Hematopoietic multipotent progenitor cell treated with erythropoietin and hydrocortisone succinate and interleukin-3 and kit ligand, for 17 days (in vitro differentiated cells): ENCODE results near the gene PNKD.
A peak's percentile ranks its signal among the peaks of the same experiment; 100 is the strongest.

Source experiments
- DNase-seq: peaks from one replicate; pipeline ENCODE4 v3.0.0-alpha.2; 2015; ENCODE audit warnings: low spot score

The PNKD gene

DNA sequence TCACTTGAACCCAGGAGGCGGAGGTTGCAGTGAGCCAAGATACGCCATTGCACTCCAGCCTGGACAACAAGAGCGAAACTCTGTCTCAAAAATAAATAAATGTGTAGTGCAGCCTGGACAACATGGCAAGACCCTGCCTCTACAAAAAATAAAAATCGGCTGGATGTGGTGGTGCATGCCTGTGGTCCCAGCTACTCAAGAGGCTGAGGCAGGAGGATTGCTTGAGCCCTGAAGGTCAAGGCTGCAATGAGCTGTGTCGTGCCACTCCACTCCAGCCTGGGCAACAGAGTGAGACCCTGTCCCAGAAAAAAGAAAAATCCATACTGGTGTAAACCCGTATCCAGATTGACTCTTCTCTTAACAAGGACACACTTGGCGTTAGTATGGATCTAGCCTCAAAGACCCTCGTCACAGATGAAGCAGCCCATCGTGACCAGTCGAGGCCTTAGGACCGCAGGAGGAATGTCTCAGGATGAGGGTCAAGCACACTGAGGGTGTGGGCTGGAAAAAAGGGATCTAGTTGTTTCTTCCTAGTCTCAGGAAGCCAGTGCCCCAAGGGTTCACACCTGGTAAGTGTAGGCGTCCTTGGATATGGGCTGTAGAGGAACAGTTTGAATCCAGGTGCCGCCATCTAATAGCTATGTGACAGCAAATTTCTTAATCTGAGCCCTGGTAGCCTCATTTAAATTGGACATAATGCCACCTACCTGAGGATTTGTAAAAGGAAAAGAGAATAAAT, 13.5 kb upstream of the PNKD start:
- DNase-seq: no peak

- peak; percentile 62 for DNase-seq
Measured at GRCh38 chr2:218257390-218257981, 12.8 kb upstream of the PNKD start.

DNA sequence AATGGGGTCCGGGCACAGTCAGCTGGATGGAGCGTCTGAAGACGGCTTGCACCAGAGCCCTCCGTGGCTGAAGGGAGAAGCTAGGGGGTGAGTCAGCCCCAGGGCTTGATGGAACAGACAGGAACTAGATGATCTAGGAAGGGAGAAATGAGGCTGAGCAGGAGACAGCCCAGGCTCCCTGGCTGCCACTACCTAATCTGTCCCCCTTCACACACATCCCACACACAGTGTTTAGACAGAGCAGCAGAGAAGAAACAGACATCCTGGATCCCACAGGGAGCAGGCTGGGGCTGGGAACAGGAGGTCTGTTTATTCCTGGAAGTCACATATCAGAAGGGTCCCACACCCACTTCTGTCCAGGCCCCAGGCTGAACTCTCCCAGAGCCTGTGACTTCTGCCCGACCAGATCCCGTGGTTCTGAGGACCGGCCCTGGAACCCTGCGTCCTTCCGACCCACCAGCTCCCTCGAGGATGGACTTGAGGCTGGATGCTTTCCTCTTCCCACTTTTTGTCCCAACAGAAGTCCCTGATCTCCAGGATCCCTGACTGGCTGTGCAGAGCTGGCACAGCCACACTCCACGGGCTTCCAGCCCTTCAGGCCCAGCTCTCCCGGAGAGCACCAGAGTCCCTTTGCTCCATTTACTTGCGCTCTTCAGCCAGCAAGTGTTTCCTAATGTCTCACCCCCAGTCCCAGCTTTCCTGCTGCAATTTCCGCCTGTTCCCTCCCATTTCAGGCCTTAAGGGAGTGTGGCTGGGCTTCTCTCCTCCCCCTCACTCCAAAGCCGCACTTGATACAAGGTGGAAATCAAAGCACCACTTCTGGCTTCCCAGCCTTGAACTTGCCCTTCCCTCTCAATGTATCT, 11.0 kb upstream of the PNKD start:
- no peak for DNase-seq

DNA sequence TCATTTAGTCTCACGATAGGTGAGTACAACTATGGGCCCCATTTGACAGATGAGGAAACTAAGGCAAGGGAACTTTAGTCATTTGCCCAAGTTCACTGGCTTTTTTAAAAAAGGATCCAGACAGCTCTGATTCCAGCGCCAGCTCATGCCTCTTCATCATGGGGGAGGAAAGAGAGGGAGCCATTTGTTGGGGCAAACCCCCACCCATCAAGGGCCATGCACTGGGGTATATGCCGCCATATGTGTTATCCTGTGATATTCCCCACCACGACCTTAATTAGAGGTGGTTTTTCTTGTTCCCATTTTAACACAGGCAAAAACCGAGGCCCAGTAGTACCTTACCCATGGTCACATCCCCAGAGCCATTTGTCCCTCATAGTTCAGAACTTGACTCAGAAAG, 10.2 kb upstream of the PNKD start:
- DNase-seq: no peak

DNA sequence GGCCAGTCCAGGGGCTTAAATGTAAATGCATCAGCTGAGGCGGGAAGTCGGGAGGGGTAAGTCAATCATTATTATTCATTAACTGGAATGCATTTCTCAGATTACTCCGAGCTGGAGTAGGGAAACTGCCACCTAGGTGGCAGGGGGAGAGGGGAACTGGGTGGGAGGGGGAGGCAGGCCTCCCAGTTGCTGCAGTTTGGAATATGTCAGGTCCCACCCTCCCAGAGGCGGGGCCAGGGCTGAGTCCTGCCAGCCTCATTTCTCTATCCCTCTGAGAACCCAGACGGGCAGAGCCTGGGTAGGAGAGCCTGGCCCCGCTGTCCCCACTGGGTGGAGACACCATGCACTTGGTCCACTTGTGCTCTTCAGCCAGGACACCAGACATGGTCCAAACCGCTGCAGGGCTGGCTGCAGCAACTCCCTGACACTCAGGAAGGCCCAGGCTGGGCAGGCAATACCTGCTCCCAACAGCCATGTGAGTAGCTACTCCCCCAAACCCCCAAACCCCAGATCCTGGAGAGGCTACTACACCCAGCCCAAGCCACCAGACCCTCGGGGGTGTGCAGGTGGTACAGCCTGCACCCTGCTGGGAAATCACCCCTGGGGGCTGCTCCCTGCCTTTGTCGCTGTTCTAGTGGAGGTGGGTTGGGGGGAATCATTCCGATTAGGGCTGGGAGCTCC, 9.4 kb upstream of the PNKD start, which contains the start of gene GPBAR1:
Gene GPBAR1, plus strand, starts transcription at position 274 of the 681 bp plus-strand sequence. CDS start 1,710 bp downstream, outside the sequence.
- DNase-seq: no peak

GRCh38 chr2:218261423-218262236, 8.7 kb upstream of the PNKD start:
- no peak for DNase-seq

DNA sequence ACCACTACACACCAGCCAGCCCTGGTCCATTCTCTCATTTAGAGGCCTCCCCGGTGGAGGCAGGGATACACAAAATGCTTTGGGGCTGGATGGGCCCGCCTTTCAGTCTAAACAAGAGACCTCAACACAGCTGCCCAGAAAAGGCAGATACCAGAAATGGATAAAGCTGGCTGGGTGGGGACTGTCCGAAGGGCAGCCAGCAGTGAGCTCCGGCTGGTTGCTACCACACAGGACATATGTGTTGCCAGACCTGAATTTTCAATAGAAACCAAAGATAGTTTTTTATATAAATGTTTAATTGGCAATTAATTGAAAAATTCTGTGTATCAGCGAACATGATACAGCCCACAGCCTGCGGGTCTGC, 8.1 kb upstream of the PNKD start:
- DNase-seq: no peak

GRCh38 chr2:218262631-218263586, 7.4 kb upstream of the PNKD start:
- no peak for DNase-seq

- DNase-seq: no peak
Measured at GRCh38 chr2:218263817-218264641, 6.3 kb upstream of the PNKD start.

GRCh38 chr2:218264773-218265561, 5.4 kb upstream of the PNKD start:
- no peak for DNase-seq

DNA sequence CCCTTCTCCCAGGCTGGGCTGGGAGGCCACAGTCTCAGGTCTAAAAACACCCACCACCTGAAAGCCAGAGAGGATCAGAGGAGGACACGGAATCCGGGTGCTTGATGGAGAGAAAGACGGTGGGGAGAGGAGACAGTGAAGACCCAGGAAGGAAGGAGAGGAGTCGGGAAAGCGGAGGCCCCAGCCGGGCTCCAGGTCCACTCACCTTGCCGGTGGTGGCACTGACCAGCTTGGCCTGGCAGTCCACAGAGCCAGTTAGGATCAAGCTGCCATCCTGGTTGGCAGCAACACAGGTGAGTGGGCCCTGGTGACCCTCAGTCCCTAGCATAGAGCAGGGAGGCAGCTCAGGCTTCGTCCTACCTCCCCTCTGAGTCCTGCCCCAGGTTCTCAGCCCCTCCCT, 4.7 kb upstream of the PNKD start:
- DNase-seq: no peak

- DNase-seq: no peak
Measured at GRCh38 chr2:218266316-218266979, 3.9 kb upstream of the PNKD start.

- DNase-seq: no peak
Measured at GRCh38 chr2:218267259-218267658, 3.1 kb upstream of the PNKD start.

DNA sequence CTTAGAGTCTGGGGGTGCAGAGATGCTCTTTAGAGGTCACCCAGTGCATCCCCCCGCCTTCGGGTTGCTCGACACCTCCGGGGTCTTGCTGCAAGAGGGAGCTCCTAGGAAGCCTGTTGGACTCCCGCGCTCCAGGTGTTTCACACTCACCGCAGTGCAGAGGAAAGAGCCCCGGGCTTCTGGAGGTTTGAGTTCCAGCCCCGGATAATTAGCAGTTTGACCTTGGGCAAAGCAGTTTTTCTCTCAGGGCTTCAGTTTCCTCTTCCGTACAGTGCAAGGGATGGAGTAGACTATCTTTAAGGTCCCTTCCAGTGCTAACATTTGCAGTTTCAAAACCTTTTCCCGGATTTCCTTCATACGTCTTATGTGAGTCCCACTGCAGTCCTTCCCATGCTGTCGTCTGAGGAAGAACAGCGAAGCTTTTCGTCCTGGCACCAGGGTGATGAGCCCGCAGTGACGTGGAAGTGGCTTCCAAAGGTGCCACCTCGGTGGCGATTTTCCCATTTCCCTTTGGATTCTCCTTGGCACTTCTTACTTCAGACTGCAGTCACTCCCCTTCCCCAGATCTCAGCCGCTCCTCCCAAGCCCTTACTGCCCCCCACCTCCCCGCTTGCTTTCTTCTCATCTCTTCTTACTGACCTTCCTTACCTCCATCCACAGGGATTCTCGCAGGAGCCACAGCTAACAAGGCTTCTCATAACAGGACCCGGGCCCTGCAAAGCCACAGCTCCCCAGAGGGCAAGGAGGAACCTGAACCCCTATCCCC, 585 bp downstream of the PNKD start:
- peak; percentile 51 for DNase-seq

- peak; percentile 40 for DNase-seq
Measured at GRCh38 chr2:218271487-218271797, 1.1 kb downstream of the PNKD start.

- DNase-seq: peak; percentile 31
Measured at GRCh38 chr2:218271865-218272530, 1.7 kb downstream of the PNKD start.
